Activated CD8-positive, alpha-beta memory T cell treated with anti-CD3 and anti-CD28 coated beads, Interleukin-2, amount 10 ng/mL, durations not matched to agents 7 days and 5 days (primary cell): ENCODE data around the gene SH2D3C. TPM values are rescaled to one million over a fixed set of nuclear protein-coding genes. Genes with fewer than 3 reads are reported as not detected.
"Not testable (repeated sequence)": the region's sequence is repeated elsewhere in the genome, so short reads cannot be mapped to it uniquely, and the experiment has no call there.

Experiments
- ATAC-seq: fragments of 150-1000 bp; cut with Tn5 transposase; one replicate; pipeline ENCODE4 v1.10.0; 2021; ENCODE audit warnings: moderate library complexity
- CTCF ChIA-PET: fragments of 350-600 bp; sonication (Branson Sonifier 250); formaldehyde crosslinking; loops from one replicate; lab custom pipeline; 2021; ENCODE audit warnings: antibody characterized with exemption; lab: Charles Lee
- DNase-seq: peaks from one replicate; pipeline ENCODE4 v3.0.0-alpha.2; 2020
- H3K27ac Mint-ChIP-seq: one replicate; pipeline ENCODE4 v1.8.0; 2021; ENCODE audit warnings: mild to moderate bottlenecking, mixed read lengths
- H3K27me3 Mint-ChIP-seq: one replicate; pipeline ENCODE4 v1.8.0; 2021; ENCODE audit warnings: mixed read lengths
- H3K36me3 Mint-ChIP-seq: one replicate; pipeline ENCODE4 v1.8.0; 2021; ENCODE audit warnings: mild to moderate bottlenecking, mixed read lengths
- H3K4me1 Mint-ChIP-seq: one replicate; pipeline ENCODE4 v1.8.0; 2021; ENCODE audit warnings: mixed read lengths
- H3K4me3 Mint-ChIP-seq: one replicate; pipeline ENCODE4 v1.8.0; 2021; ENCODE audit warnings: mild to moderate bottlenecking, moderate library complexity, mixed read lengths
- H3K9me3 Mint-ChIP-seq: one replicate; pipeline ENCODE4 v1.8.0; 2022; ENCODE audit warnings: low read depth, mixed read lengths
- total RNA-seq, 2 experiments: library from RNA; stranded (reverse); gene quantifications; one replicate each; pipeline ENCODE4 v1.2.3, GENCODE V29; 2021

SH2D3C gene
- total RNA-seq, 2 experiments from 2014 or later, result 75.2 to 87.8 TPM

GRCh38 chr9:127785933-127786772 is 7.7 kb upstream of the SH2D3C start, which contains the start of gene CDK9:
CDK9 (plus strand) TSS chr9:127786034; CDS start chr9:127786149, 115 bp downstream.
- ATAC-seq (peak; percentile 61), DNase-seq (peak; percentile 95)
- Mint-ChIP-seq H3K27ac (peak within 1 kb of the TSS; percentile 89), H3K4me1 (peaks cover 74% of the 10 kb centered on the region), H3K36me3 (peaks cover 38% of the 10 kb centered on the region), H3K4me3 (peak within 1 kb of the TSS; percentile 95), H3K9me3 (no peaks in the 10 kb centered on the region), H3K27me3 (no peaks in the 10 kb centered on the region)
- CTCF ChIA-PET, result interaction anchor here (0.7 to 8.7 kb wide), 18 partner anchors 10 to 136 kb away, joined by 3 to 86 read pairs (median 8); partner anchors contain the start of genes ENG, ST6GALNAC4 and TOR2A

GRCh38 chr9:127785023-127785932 is 6.8 kb upstream of the SH2D3C start:
- ATAC-seq, result peak; percentile 46

GRCh38 chr9:127783111-127784008 is 4.9 kb upstream of the SH2D3C start:
- CTCF ChIA-PET, result interaction anchor here (0.8 to 8.7 kb wide), 9 partner anchors 12 to 138 kb away, joined by 3 to 86 read pairs (median 19); partner anchors contain the start of genes PTRH1, TOR2A and TTC16
- H3K4me1 Mint-ChIP-seq, result peaks cover 75% of the 10 kb centered on the region
- peak overlapping the region; percentile 89 for H3K27ac Mint-ChIP-seq
- peak overlapping the region; percentile 67 for H3K4me3 Mint-ChIP-seq
- H3K9me3 Mint-ChIP-seq, result no peaks in the 10 kb centered on the region
- ATAC-seq (peak; percentile 35), DNase-seq (peak; percentile 97)
- no peaks in the 10 kb centered on the region for H3K27me3 Mint-ChIP-seq
- H3K36me3 Mint-ChIP-seq, result peaks cover 18% of the 10 kb centered on the region

More at GRCh38 chr9:127785023-127785932, 6.8 kb upstream of the SH2D3C start:
- peak overlapping the region; percentile 95 for H3K4me3 Mint-ChIP-seq
- H3K4me1 Mint-ChIP-seq, result peaks cover 78% of the 10 kb centered on the region
- DNase-seq, result peak; percentile 94
- H3K27ac Mint-ChIP-seq, result peak overlapping the region; percentile 89
- H3K27me3 Mint-ChIP-seq, result no peaks in the 10 kb centered on the region
- H3K36me3 Mint-ChIP-seq, result peaks cover 33% of the 10 kb centered on the region
- H3K9me3 Mint-ChIP-seq, result no peaks in the 10 kb centered on the region
- CTCF ChIA-PET, result interaction anchor here (0.7 to 8.7 kb wide), 24 partner anchors 8 to 136 kb away, joined by 3 to 86 read pairs (median 6); partner anchors contain the start of genes ENG, FPGS, PTRH1 and ST6GALNAC4

DNA sequence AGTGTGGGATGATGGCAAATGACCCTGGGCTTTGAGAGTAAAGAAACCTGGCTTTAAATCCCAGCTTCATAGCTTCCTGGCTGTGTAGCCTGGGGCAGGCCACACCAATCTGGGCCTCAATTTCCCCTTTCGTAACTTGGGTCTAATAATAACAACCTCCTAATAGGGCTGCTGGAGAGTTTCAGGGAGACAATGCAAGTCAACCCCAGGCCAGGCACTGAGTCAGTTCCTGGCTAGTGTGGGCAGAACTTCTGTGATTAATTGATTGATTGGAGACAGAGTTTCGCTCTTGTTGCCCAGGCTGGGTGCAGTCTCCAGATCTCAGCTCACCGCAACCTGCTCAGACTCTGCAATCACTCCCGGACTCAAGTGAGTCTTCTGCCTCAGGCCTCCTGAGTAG is 3.3 kb upstream of the SH2D3C start:
- peak overlapping the region; percentile 38 for H3K4me3 Mint-ChIP-seq
- CTCF ChIA-PET, result interaction anchor here (5.1 to 8.7 kb wide), 4 partner anchors 11 to 88 kb away, joined by 50 to 86 read pairs (median 62); partner anchors contain the start of gene TOR2A
- no peak for ATAC-seq
- no peaks in the 10 kb centered on the region for H3K27me3 Mint-ChIP-seq
- no peak for DNase-seq
- H3K9me3 Mint-ChIP-seq, result no peaks in the 10 kb centered on the region
- peak overlapping the region; percentile 89 for H3K27ac Mint-ChIP-seq
- H3K4me1 Mint-ChIP-seq, result peaks cover 60% of the 10 kb centered on the region
- H3K36me3 Mint-ChIP-seq, result peaks cover 17% of the 10 kb centered on the region

GRCh38 chr9:127780909-127781308 is 2.4 kb upstream of the SH2D3C start:
- Mint-ChIP-seq H3K27ac (peak overlapping the region; percentile 97), H3K4me1 (peaks cover 59% of the 10 kb centered on the region), H3K36me3 (peaks cover 20% of the 10 kb centered on the region)
- not testable (repeated sequence) for DNase-seq, H3K27me3 Mint-ChIP-seq, H3K4me3 Mint-ChIP-seq, ATAC-seq, H3K9me3 Mint-ChIP-seq
- CTCF ChIA-PET, result interaction anchor here (1.1 to 2.6 kb wide), 2 partner anchors 11 to 46 kb away, joined by 7 to 14 read pairs; partner anchors contain the start of gene TOR2A

DNA sequence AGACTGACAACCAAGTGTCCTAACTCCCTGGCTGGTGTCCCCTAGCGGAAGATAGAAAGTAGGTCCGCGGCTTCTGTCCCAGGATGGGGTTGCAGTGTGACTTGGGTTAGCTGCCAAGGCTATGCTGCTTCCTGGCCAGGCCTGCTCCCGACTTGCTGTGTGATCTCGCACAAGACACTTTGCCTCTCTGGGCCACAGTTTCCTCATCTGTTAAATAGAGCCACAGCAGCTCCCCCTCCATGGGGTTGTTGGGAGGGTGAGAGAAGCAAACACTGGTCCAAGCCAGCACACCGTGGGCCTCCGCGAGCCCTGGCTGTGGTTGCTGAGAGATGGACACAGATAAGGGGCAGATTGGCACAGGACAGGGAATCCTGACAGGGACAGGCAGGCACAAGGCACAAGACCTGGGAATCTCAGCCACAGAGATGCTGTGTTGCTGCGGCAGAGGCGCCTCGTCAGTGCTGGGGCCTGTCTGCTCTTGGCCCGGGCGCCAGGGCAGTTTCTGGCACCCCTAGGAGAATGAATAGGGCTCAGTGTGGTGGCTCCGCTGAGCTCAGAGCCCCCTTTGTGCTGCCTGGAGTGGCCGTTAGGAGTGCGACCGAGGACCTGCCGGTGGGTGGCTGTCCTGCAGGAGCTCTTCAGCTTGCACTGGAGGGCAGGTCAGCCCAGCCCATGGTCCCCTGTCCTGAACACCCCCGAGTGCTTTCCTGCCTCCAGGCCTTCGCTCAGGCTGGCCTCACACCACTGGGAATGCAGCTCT is 1.8 kb upstream of the SH2D3C start:
- DNase-seq, result peak; percentile 57
- H3K4me1 Mint-ChIP-seq, result peaks cover 61% of the 10 kb centered on the region
- no peak overlapping the region for H3K4me3 Mint-ChIP-seq
- ATAC-seq, result no peak
- peaks cover 20% of the 10 kb centered on the region for H3K36me3 Mint-ChIP-seq
- no peaks in the 10 kb centered on the region for H3K9me3 Mint-ChIP-seq
- no peaks in the 10 kb centered on the region for H3K27me3 Mint-ChIP-seq
- CTCF ChIA-PET, result interaction anchor here (0.7 to 3.0 kb wide), 5 partner anchors 10 to 143 kb away, joined by 3 to 16 read pairs (median 7); partner anchors contain the start of gene TOR2A
- peak overlapping the region; percentile 97 for H3K27ac Mint-ChIP-seq

DNA sequence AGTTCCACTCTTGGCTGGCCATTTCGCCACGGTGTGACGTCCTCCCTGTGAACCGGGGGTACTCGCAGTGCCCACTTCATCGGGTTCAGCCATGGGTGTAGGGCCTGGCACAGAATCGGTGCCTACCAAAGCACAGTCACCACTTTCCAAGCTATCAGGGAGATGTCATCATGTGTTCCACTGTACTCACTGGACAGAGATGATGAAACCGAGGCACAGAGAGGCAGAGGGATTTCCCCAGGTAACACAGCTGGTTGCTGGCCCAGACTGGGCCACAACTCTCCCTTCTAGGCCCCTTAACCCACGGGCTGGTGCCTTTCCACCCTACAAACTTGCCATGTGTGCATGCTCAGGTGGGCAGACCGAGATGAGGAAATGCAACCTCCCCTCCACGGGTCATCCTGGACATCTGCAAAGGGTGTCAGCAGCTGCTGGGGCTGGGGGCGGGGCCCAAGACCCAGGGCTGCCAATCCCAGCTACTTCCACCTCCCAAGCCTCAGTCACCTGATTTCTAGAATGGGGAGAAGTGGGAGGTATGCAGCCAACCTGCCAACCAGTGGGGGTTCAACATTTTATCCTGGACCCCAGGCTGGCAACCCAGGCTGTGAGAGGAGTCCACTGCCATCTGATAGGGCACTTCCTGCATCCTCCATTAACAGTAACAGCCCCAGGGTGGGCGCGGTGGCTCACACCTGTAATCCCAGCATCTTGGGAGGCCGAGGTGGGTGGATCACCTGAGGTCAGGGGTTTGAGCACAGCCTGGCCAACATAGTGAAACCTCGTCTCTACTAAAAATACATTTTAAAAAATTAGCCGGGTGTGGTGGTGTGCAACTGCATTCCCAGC is 893 bp upstream of the SH2D3C start:
- DNase-seq, result peak; percentile 81
- peak; percentile 45 for ATAC-seq
- H3K27ac Mint-ChIP-seq, result peak overlapping the region; percentile 97
- peaks cover 24% of the 10 kb centered on the region for H3K36me3 Mint-ChIP-seq
- no peaks in the 10 kb centered on the region for H3K27me3 Mint-ChIP-seq
- CTCF ChIA-PET, result interaction anchor here (0.7 to 3.0 kb wide), 13 partner anchors 9 to 163 kb away, joined by 3 to 21 read pairs (median 4); partner anchors contain the start of genes ST6GALNAC4 and TOR2A
- peaks cover 62% of the 10 kb centered on the region for H3K4me1 Mint-ChIP-seq
- peak overlapping the region; percentile 100 for H3K4me3 Mint-ChIP-seq
- no peaks in the 10 kb centered on the region for H3K9me3 Mint-ChIP-seq

DNA sequence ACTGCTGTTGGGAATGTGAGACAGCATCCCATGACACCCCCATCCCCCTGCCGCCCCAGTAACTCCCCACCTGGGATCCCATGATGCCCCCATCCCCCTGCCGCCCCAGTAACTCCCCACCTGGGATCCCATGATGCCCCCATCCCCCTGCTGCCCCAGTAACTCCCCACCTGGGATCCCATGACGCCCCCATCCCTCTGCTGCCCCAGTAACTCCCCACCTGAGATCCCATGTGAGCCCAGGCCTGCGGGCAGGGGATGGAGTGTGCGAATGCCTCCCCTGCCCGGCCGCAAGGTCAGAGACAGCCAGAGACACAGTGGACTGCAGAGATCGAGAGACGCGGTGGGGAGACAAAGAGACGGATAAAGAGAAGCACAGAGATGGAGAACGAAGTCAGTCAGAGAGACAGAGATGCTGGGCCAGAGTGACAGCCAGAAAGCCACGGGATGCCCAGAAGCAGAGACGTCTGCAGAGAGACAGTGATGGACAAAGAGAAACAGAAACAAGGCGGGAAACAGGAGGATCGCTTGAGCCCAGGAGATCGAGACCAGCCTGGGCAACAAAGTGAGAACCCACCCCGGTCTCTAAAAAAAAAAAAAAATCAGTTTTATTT is 992 bp downstream of the SH2D3C start:
- Mint-ChIP-seq H3K9me3 (no peaks in the 10 kb centered on the region), H3K4me1 (peaks cover 54% of the 10 kb centered on the region), H3K27ac (peak overlapping the region; percentile 97), H3K27me3 (no peaks in the 10 kb centered on the region), H3K4me3 (peak overlapping the region; percentile 100), H3K36me3 (peaks cover 36% of the 10 kb centered on the region)
- CTCF ChIA-PET, result interaction anchor here (0.6 to 3.0 kb wide), 5 partner anchors 10 to 93 kb away, joined by 3 to 21 read pairs (median 6); partner anchors contain the start of gene TOR2A
- ATAC-seq (no peak), DNase-seq (peak; percentile 56)

- Mint-ChIP-seq H3K9me3 (no peaks in the 10 kb centered on the region), H3K36me3 (peaks cover 36% of the 10 kb centered on the region), H3K27ac (peak overlapping the region; percentile 97), H3K27me3 (no peaks in the 10 kb centered on the region), H3K4me3 (peak overlapping the region; percentile 100), H3K4me1 (peaks cover 53% of the 10 kb centered on the region)
- CTCF ChIA-PET, result interaction anchor here (0.6 to 2.4 kb wide), 7 partner anchors 8 to 155 kb away, joined by 3 to 21 read pairs (median 7); partner anchors contain the start of genes CDK9 and TOR2A
- peak; percentile 48 for DNase-seq
- no peak for ATAC-seq
Measured at GRCh38 chr9:127776924-127777289, 1.6 kb downstream of the SH2D3C start.

GRCh38 chr9:127776195-127776923 is 2.1 kb downstream of the SH2D3C start:
- Mint-ChIP-seq H3K36me3 (peaks cover 39% of the 10 kb centered on the region), H3K27me3 (no peaks in the 10 kb centered on the region), H3K4me1 (peaks cover 53% of the 10 kb centered on the region), H3K9me3 (no peaks in the 10 kb centered on the region), H3K4me3 (peak overlapping the region; percentile 100), H3K27ac (peak overlapping the region; percentile 97)
- CTCF ChIA-PET, result interaction anchor here (0.6 to 2.4 kb wide), 8 partner anchors 9 to 155 kb away, joined by 3 to 21 read pairs (median 6); partner anchors contain the start of genes CDK9 and TOR2A
- ATAC-seq (peak; percentile 46), DNase-seq (peak; percentile 90)
